NCI-H510A treated with DMSO at 0.1 percent for 48 hours (cell line): ENCODE measurements around the gene FADS1.
A peak's percentile ranks its signal among the peaks of the same experiment; 100 is the strongest.

Experiments
- DNase-seq: peaks from one replicate; lab custom pipeline; 2025; lab: John Stamatoyannopoulos, UW

Gene FADS1

GRCh38 chr11:61826930-61827570 is 10.2 kb upstream of the FADS1 start:
- DNase-seq = peak; percentile 76

GRCh38 chr11:61820174-61820573 is 3.4 kb upstream of the FADS1 start:
- DNase-seq = no peak

- no peak for DNase-seq
These were observed 834 bp upstream of the FADS1 start for GRCh38 chr11:61817471-61818202.

- DNase-seq = peak; percentile 70
These were observed 740 bp downstream of the FADS1 start for GRCh38 chr11:61815790-61816735.

- DNase-seq = peak; percentile 88
These were observed 1.6 kb downstream of the FADS1 start for GRCh38 chr11:61814958-61815789.

GRCh38 chr11:61814247-61814957 is 2.4 kb downstream of the FADS1 start:
- no peak for DNase-seq

- DNase-seq = no peak
These were observed 3.9 kb downstream of the FADS1 start for GRCh38 chr11:61812736-61813411.

- DNase-seq = no peak
These were observed 5.0 kb downstream of the FADS1 start for GRCh38 chr11:61811831-61812230.

- no peak for DNase-seq
These were observed 6.1 kb downstream of the FADS1 start for GRCh38 chr11:61810671-61811175.

- DNase-seq = no peak
These were observed 10.0 kb downstream of the FADS1 start for GRCh38 chr11:61806785-61807184.

- DNase-seq = no peak
These were observed 11.7 kb downstream of the FADS1 start for GRCh38 chr11:61805146-61805545.

- DNase-seq = no peak
These were observed 12.7 kb downstream of the FADS1 start for GRCh38 chr11:61803889-61804647.

GRCh38 chr11:61802605-61803004 is 14.2 kb downstream of the FADS1 start:
- no peak for DNase-seq

- DNase-seq = no peak
These were observed 16.2 kb downstream of the FADS1 start for GRCh38 chr11:61800331-61801281.

GRCh38 chr11:61799665-61800284 is 17.0 kb downstream of the FADS1 start:
- DNase-seq = no peak

GRCh38 chr11:61797263-61797944 is 19.4 kb downstream of the FADS1 start:
- DNase-seq = peak; percentile 84

- no peak for DNase-seq
These were observed 20.8 kb downstream of the FADS1 start for GRCh38 chr11:61795876-61796526.
